GM12878 (cell line): Measurements from ENCODE around the gene SLAMF1. TPM values are rescaled to one million over a fixed set of nuclear protein-coding genes. Genes with fewer than 3 reads are reported as not detected.

ENCODE experiments used
- ATAC-seq: fragments of 200-7000 bp; cut with Tn5 transposase; 3 replicates; pipeline ENCODE4 v1.9.1; 2020; ENCODE audit warnings: mild to moderate bottlenecking, moderate library complexity
- BruUV-seq: library from RNA; stranded (reverse); fragments of 400-500 nt; replicated peaks from 2 replicates; lab custom pipeline; 2021; lab: Mats Ljungman, UMichigan
- CTCF ChIA-PET: fragments of 300-600 bp; sonication (Branson Sonifier 250); formaldehyde crosslinking; extraction: SDS; loops from one replicate; lab custom pipeline; 2021; ENCODE audit warnings: inconsistent platforms; lab: Yijun Ruan, JAX
- POLR2A ChIA-PET: fragments of 350-600 bp; formaldehyde crosslinking; extraction: SDS; loops from one replicate; lab custom pipeline; 2021; ENCODE audit warnings: inconsistent platforms; lab: Charles Lee
- RAD21 ChIA-PET: fragments of 300-600 bp; sonication (Branson Sonifier 250); formaldehyde crosslinking; loops from one replicate; lab custom pipeline; 2023; ENCODE audit warnings: antibody characterized with exemption; ENCODE audit not compliant: unreplicated experiment; lab: Charles Lee
- SMC1A ChIA-PET: fragments of 300-600 bp; sonication (Branson Sonifier 250); formaldehyde crosslinking; loops from one replicate; lab custom pipeline; 2023; ENCODE audit not compliant: unreplicated experiment, uncharacterized antibody; lab: Charles Lee
- DNase-seq: peaks from one replicate; pipeline ENCODE4 v3.0.0-alpha.2; 2011; ENCODE audit warnings: low read depth, low spot score
- FAIRE-seq: peaks from 3 replicates; lab custom pipeline; 2011; peaks lifted over from hg19 to GRCh38; lab: Jason Lieb, UNC
- H2AFZ ChIP-seq: 2 replicates; pipeline ENCODE4 v1.6.0; 2011; ENCODE audit warnings: low read depth, low read length, control low read depth; ENCODE audit not compliant: control insufficient read depth
- H3K27ac ChIP-seq: 2 replicates; pipeline ENCODE4 v1.5.1; 2011; ENCODE audit warnings: control low read depth; ENCODE audit not compliant: control insufficient read depth, insufficient read depth
- H3K27me3 ChIP-seq, 2 experiments: replicated peaks in 1 of 2; 2 replicates each; pipeline versions ENCODE4 v1.6.0 to v1.6.1; 2011; ENCODE audit warnings: low read length in 1 of 2; ENCODE audit not compliant: control insufficient read depth in 2 of 2, insufficient read depth in 2 of 2
- H3K36me3 ChIP-seq, 2 experiments: 2 replicates each; pipeline ENCODE4 v1.5.1; 2011; ENCODE audit warnings: low read length in 1 of 2; ENCODE audit not compliant: control insufficient read depth in 2 of 2, insufficient read depth in 2 of 2
- H3K4me1 ChIP-seq: 2 replicates; pipeline ENCODE4 v1.6.1; 2011; ENCODE audit warnings: mild to moderate bottlenecking, low read length, moderate library complexity, mixed read lengths; ENCODE audit not compliant: control insufficient read depth, insufficient read depth
- H3K4me2 ChIP-seq: 2 replicates; pipeline ENCODE4 v1.6.0; 2011; ENCODE audit warnings: control low read depth; ENCODE audit not compliant: control insufficient read depth, insufficient read depth
- H3K4me3 ChIP-seq: fragments of 200-600 bp; sonication (generic); 2 replicates; pipeline ENCODE4 v1.5.1; 2016
- H3K79me2 ChIP-seq: 2 replicates; pipeline ENCODE4 v1.6.0; 2011; ENCODE audit warnings: low read length; ENCODE audit not compliant: control insufficient read depth, insufficient read depth
- H3K9ac ChIP-seq: 2 replicates; pipeline ENCODE4 v1.8.0; 2011; ENCODE audit warnings: low read length, control low read depth, mixed read lengths; ENCODE audit not compliant: control insufficient read depth, insufficient read depth
- H3K9me3 ChIP-seq: replicated peaks from 3 replicates; pipeline ENCODE4 v1.5.1; 2011; ENCODE audit warnings: mild to moderate bottlenecking, low read length; ENCODE audit not compliant: control insufficient read depth, insufficient read depth
- H4K20me1 ChIP-seq: 2 replicates; pipeline ENCODE4 v1.6.0; 2011; ENCODE audit not compliant: control insufficient read depth, insufficient read depth
- ATF7 ChIP-seq: fragments of 450-650 bp; IDR thresholded peaks from 2 replicates; pipeline ENCODE4 v1.6.1; 2016; ENCODE audit warnings: low read depth, mild to moderate bottlenecking
- CHD1 ChIP-seq: IDR thresholded peaks from 2 replicates; pipeline ENCODE4 v1.6.1; 2012; ENCODE audit warnings: low read depth, low read length, improper control_type of control experiment
- E2F4 ChIP-seq: IDR thresholded peaks from 2 replicates; pipeline ENCODE4 v1.6.1; 2012; ENCODE audit warnings: low read depth, low read length, improper control_type of control experiment
- NBN ChIP-seq: fragments of 450-650 bp; IDR thresholded peaks from 2 replicates; pipeline ENCODE4 v1.6.1; 2016
- NFIC ChIP-seq: IDR thresholded peaks from 2 replicates; pipeline ENCODE4 v1.6.1; 2012; ENCODE audit warnings: low read depth, mild to moderate bottlenecking, inconsistent platforms, low read length, moderate library complexity
- NFYB ChIP-seq: IDR thresholded peaks from 2 replicates; pipeline ENCODE4 v1.6.1; 2011; ENCODE audit warnings: low read depth, mild to moderate bottlenecking, low read length, improper control_type of control experiment, moderate library complexity; ENCODE audit not compliant: insufficient read depth
- POU2F2 ChIP-seq: IDR thresholded peaks from 3 replicates; pipeline ENCODE4 v1.6.1; 2011; ENCODE audit warnings: low read depth, mild to moderate bottlenecking, low read length, borderline replicate concordance
- RAD21 ChIP-seq: IDR thresholded peaks from 2 replicates; pipeline ENCODE4 v1.6.1; 2011; ENCODE audit warnings: mild to moderate bottlenecking, low read depth, low read length, moderate library complexity; ENCODE audit not compliant: insufficient read depth
- RAD51 ChIP-seq: fragments of 450-650 bp; IDR thresholded peaks from 2 replicates; pipeline ENCODE4 v1.6.1; 2016; ENCODE audit warnings: moderate library complexity, mild to moderate bottlenecking, inconsistent platforms
- RFX5 ChIP-seq: IDR thresholded peaks from 2 replicates; pipeline ENCODE4 v1.6.1; 2011; ENCODE audit warnings: low read depth, low read length, improper control_type of control experiment
- SREBF2 ChIP-seq: IDR thresholded peaks from 2 replicates; pipeline ENCODE4 v1.6.1; 2012; ENCODE audit warnings: mild to moderate bottlenecking, low read length
- SUZ12 ChIP-seq: fragments of 200-600 bp; sonication (generic); IDR thresholded peaks from one replicate; pipeline ENCODE4 v1.6.1; 2018; ENCODE audit warnings: antibody characterized with exemption, mild to moderate bottlenecking; ENCODE audit not compliant: unreplicated experiment
- TARDBP ChIP-seq: IDR thresholded peaks from 2 replicates; pipeline ENCODE4 v1.6.1; 2016; ENCODE audit warnings: borderline replicate concordance
- TCF3 ChIP-seq: IDR thresholded peaks from 2 replicates; pipeline ENCODE4 v1.6.1; 2012; ENCODE audit warnings: low read depth, mild to moderate bottlenecking, low read length, borderline replicate concordance; ENCODE audit not compliant: insufficient read depth
- USF2 ChIP-seq: IDR thresholded peaks from 2 replicates; pipeline ENCODE4 v1.6.1; 2011; ENCODE audit warnings: low read depth, low read length, improper control_type of control experiment, borderline replicate concordance
- ZBTB33 ChIP-seq: fragments of 450-650 bp; IDR thresholded peaks from 2 replicates; pipeline ENCODE4 v1.6.1; 2017; ENCODE audit warnings: mild to moderate bottlenecking
- WGBS: methylation state at CpG from one replicate; pipeline ENCODE4 v1.1.6; 2016; ENCODE audit warnings: low lambda C conversion rate; ENCODE audit not compliant: insufficient replicate concordance, insufficient coverage; ENCODE audit errors: missing lambda C conversion rate; 5-methylcytosine and 5-hydroxymethylcytosine counted together
- in situ Hi-C: fragments of 300-500 bp; cut with MboI; formaldehyde crosslinking; loops from 9 replicates; pipeline ENCODE4 v1.14.3; 2018; ENCODE audit warnings: mixed read lengths
- intact Hi-C: fragments of 100-400 bp; cut with micrococcal nuclease; formaldehyde crosslinking; loops from one replicate; pipeline ENCODE4 v1.14.2; 2022; ENCODE audit not compliant: unreplicated experiment
- polyA plus RNA-seq, 11 experiments: library from polyadenylated mRNA; depleted of rRNA in 4 of 11; unstranded in 6 of 11; stranded (reverse) in 5 of 11; fragments of >200 nt; fragmentation: Nextera tagmentation in 4 of 11; fragmentation: Illumina TruSeq in 1 of 11; extraction: Ambion mirVana in 4 of 11; extraction: Trizol in 1 of 11; gene quantifications; 1 replicate in 1 of 11; 2 replicates in 10 of 11; pipeline versions ENCODE4 v1.2.1 to v1.2.3, GENCODE V29; 2011 to 2016; ENCODE audit warnings: inconsistent platforms in 2 of 11, missing spikeins in 2 of 11, low read depth in 1 of 11
- total RNA-seq, 4 experiments: library from RNA; depleted of rRNA in 3 of 4; stranded (reverse); fragments of >200 nt in 3 of 4; fragmentation: Illumina TruSeq in 1 of 4; extraction: Trizol in 1 of 4; gene quantifications; 2 replicates each; pipeline versions ENCODE4 v1.2.1 to v1.2.3, GENCODE V29; 2013 to 2021

The SLAMF1 gene
- total and polyA plus RNA-seq, 10 of the 15 experiments (the other 5 are each of a cell fraction or from before 2014, with no cell fraction given): 87.3 to 260 (median 131) TPM

- TF ChIP-seq POU2F2 (0 out of 3 replicates have a peak, but pooled peaks have one; percentile 14), TCF3 (peak; percentile 87; the same call in 1 of the 2 replicates)
Observed at GRCh38 chr1:160674415-160674814, 27.6 kb upstream of the SLAMF1 start (continued).

- in situ Hi-C loops (no loop called here), intact Hi-C loops (no loop called here)
- H3K9me3 ChIP-seq: no peaks in the 10 kb centered on the region; the same call in none of the 3 replicates
- peak overlapping the region; percentile 48; the same call in 1 of the 2 replicates for H3K4me3 ChIP-seq
- peak overlapping the region; percentile 82 for H3K4me2 ChIP-seq
- H4K20me1 ChIP-seq: no peaks in the 10 kb centered on the region
- WGBS: 0% methylated on average over 6 of the region's 6 CpGs
- peaks cover 22% of the 10 kb centered on the region for H3K79me2 ChIP-seq
- H3K36me3 ChIP-seq: peaks cover 12% of the 10 kb centered on the region in 2 experiments; a peak in 3 of 4 replicates
- peak; percentile 41 for FAIRE-seq
- SMC1A ChIA-PET: interaction anchor here (0.6 to 6.7 kb wide), 37 partner anchors 8 to 281 kb away, joined by 3 to 187 read pairs (median 5); partner anchors contain the start of genes CD48, ITLN2, LY9 and SLAMF1
- no peak overlapping the region; the same call in 1 of the 2 replicates for H2AFZ ChIP-seq
- no peak for DNase-seq
- CTCF ChIA-PET: interaction anchor here (0.6 to 6.5 kb wide), 27 partner anchors 9 to 280 kb away, joined by 3 to 92 read pairs (median 6); partner anchors contain the start of genes CD48, ITLN2, SLAMF1 and SLAMF7
- H3K27me3 ChIP-seq: no peaks in the 10 kb centered on the region
- peak; percentile 39 for ATAC-seq
- POLR2A ChIA-PET: interaction anchor here (0.9 to 6.5 kb wide), 16 partner anchors 8 to 129 kb away, joined by 3 to 61 read pairs (median 6); partner anchors contain the start of genes CD48 and SLAMF1
- BruUV-seq: TSS peak; percentile 65
- H3K4me1 ChIP-seq: peaks cover 48% of the 10 kb centered on the region
- RAD21 ChIA-PET: interaction anchor here (0.7 to 6.8 kb wide), 22 partner anchors 8 to 242 kb away, joined by 3 to 132 read pairs (median 7); partner anchors contain the start of gene SLAMF1
- peak overlapping the region; percentile 67 for H3K27ac ChIP-seq
- peak overlapping the region; percentile 50 for H3K9ac ChIP-seq
- TF ChIP-seq E2F4 (no peak), SREBF2 (no peak), RAD51 (no peak), NBN (0 out of 2 replicates have a peak, but pooled peaks have one; percentile 42), RAD21 (no peak), NFIC (no peak), SUZ12 (no peak), NFYB (no peak), ZBTB33 (no peak), TARDBP (no peak), RFX5 (no peak), CHD1 (no peak), USF2 (no peak), ATF7 (no peak)
Observed at GRCh38 chr1:160672789-160673695, 26.2 kb upstream of the SLAMF1 start.
